HL-60/S4 treated with retinoic acid at 250 ng/mL for 4 days and 3 days (cell line): Measurements from ENCODE around the gene LHX5.

ENCODE experiments used
- in situ Hi-C: fragments of 300-500 bp; cut with MboI; formaldehyde crosslinking; loops from 2 replicates; pipeline ENCODE4 v1.7.0; 2022; ENCODE audit warnings: low sequenced_read_pairs

LHX5 gene

DNA sequence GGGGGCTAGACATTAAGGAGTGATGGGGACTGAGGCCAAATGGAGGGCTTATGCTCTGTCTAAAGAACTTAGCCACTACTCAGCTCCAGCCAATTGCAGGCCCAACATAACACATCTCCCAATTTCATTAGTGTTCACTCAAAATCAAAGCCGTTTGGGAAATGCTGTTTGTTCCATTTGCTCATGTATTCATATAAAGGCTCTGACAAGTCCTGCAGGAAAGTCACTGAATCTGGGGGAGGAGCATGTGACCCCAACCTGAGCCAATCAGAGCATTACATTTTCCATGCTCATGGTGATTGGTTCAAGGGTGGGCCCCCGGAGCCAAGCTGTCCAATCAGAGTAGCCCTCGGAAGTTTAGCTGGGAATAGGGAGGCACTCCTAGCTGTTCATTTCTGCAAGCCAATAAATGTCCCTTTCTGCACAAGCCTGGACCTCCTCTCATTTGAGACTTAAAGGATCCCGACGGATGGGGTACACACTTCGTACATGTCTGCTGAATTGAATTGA, 28.6 kb downstream of the LHX5 start:
- in situ Hi-C loops = loop anchor here (10.0 kb wide), 1 partner anchor 472 kb away; no protein-coding TSS in a partner anchor

DNA sequence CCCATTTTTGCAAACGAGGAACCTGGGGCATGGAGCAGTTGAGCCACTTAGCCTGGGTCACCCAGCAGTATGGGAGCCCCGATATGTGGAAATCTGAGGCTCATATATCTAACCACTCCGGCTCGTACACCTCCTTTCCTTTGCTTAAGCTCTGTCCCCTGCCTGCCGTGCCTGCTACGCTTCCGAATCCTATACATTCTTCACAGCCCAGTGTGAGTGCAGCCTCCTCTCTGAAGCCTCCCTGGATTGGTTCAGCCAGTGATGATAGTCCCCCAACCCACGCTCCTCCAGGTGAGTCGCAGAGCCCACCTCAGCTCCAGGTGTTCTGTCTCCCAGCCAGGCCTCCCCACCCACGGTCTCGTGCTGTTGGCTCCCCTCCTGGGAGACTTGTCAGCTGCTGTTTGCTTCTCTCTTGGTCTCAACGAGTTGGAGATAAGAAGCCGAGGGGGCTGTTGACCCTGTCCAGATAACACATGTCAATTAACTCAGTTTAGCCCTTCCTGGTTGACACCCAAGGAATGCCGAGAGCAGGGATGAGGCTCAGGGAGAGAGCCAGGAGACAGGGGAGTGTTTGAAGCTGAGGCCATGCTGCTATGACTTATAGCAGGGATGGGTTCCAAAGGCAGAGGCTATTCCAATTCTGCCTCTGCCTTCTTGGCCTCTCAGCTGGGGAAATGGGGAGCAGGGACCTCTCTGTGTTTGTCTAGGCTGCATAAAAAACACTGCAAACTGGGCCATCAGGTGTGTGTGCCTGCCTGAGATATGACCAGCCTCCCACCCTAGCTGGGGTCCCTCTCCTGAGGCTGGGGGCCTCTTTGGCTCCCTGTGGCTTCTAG, 30.5 kb downstream of the LHX5 start:
- in situ Hi-C loops = loop anchor here (10.0 kb wide), 1 partner anchor 474 kb away; no protein-coding TSS in a partner anchor

DNA sequence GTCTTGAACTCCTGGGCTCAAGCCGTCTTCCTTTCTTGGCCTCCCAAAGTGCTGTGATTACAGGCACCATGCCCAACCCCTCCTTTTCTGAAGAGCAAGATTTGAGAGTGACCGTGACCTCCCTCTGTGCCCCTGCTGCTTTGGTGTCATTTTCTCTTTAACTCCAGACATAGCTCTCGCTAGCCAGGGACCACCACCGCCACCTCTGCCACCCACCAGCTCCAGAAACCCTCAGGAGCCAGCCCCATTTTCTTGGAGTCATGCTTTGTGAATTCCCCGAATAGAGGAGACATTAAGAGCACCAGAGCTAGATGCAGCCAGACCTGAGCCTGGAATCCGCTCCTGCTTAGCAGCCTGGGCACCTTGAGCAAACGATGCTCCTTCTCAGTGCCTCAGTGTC, 31.3 kb downstream of the LHX5 start:
- in situ Hi-C loops = loop anchor here (10.0 kb wide), 1 partner anchor 474 kb away; no protein-coding TSS in a partner anchor

DNA sequence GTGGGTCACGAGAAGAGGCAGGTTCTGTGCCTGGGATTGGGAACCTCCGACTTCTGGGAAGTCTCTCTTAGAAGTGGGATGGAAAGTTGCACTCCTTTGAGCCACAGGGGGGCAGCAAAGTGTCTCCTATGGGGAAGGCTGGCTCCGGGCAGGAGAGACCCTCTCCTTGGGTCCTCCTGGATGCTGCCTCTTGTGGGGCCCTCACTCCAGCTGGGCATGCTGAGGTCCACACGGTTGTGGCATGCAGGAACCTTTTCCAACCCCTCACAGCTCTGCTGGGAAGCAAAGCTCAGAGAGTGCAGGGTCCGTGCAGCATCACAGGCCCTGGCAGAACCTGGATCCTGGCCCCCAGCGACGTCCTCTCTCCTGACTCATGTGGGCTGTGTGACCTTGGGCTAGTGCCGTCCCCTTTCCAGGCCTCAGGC, 32.1 kb downstream of the LHX5 start:
- in situ Hi-C loops = loop anchor here (10.0 kb wide), 1 partner anchor 475 kb away; no protein-coding TSS in a partner anchor

GRCh38 chr12:113439301-113439597, 32.4 kb downstream of the LHX5 start:
- in situ Hi-C loops = no loop called here

- in situ Hi-C loops = no loop called here
Observed at GRCh38 chr12:113438523-113439300, 33.0 kb downstream of the LHX5 start.

DNA sequence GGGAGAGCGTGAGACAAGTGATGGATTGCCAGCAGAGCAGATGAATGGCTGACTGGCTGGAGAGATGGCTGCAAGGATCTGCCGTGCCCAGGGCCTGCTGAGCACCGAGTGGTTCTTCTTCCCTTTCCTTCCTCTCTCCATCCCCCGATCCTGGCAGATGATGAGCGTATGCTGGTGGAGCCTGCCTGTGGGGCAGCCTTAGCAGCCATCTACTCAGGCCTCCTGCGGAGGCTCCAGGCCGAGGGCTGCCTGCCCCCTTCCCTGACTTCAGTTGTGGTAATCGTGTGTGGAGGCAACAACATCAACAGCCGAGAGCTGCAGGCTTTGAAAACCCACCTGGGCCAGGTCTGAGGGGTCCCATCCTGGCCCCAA, 34.0 kb downstream of the LHX5 start:
- in situ Hi-C loops = no loop called here

- in situ Hi-C loops = no loop called here
Observed at GRCh38 chr12:113436993-113437728, 34.5 kb downstream of the LHX5 start.

DNA sequence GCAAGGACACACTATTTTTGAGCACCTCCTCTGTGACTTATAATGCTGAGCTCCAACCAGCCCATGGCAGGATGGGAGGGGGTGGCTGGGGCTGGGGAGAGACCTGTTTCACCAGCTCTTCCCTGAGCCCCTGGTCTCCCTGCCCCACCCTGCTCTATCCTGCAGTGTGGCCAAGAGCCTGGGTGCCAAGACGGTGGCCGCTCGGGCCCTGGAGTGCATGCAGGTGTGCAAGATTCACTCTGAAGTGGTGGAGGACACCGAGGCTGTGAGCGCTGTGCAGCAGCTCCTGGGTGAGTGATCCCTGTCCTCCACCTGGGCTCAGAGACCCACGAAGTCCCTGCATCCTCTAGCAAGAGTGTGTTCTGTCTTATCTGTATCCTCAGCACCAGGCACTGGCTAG, 35.1 kb downstream of the LHX5 start:
- in situ Hi-C loops = no loop called here

- in situ Hi-C loops = no loop called here
Observed at GRCh38 chr12:113435367-113435766, 36.3 kb downstream of the LHX5 start.

GRCh38 chr12:113432986-113433385, 38.7 kb downstream of the LHX5 start:
- in situ Hi-C loops = no loop called here

- in situ Hi-C loops = loop anchor here (10.0 kb wide), 1 partner anchor 234 kb away; no protein-coding TSS in a partner anchor
Observed at GRCh38 chr12:113428482-113428881, 43.2 kb downstream of the LHX5 start.

GRCh38 chr12:113427882-113428281, 43.8 kb downstream of the LHX5 start:
- in situ Hi-C loops = loop anchor here (10.0 kb wide), 1 partner anchor 233 kb away; no protein-coding TSS in a partner anchor

GRCh38 chr12:113425960-113426453, 45.7 kb downstream of the LHX5 start:
- in situ Hi-C loops = loop anchor here (10.0 kb wide), 1 partner anchor 231 kb away; no protein-coding TSS in a partner anchor

DNA sequence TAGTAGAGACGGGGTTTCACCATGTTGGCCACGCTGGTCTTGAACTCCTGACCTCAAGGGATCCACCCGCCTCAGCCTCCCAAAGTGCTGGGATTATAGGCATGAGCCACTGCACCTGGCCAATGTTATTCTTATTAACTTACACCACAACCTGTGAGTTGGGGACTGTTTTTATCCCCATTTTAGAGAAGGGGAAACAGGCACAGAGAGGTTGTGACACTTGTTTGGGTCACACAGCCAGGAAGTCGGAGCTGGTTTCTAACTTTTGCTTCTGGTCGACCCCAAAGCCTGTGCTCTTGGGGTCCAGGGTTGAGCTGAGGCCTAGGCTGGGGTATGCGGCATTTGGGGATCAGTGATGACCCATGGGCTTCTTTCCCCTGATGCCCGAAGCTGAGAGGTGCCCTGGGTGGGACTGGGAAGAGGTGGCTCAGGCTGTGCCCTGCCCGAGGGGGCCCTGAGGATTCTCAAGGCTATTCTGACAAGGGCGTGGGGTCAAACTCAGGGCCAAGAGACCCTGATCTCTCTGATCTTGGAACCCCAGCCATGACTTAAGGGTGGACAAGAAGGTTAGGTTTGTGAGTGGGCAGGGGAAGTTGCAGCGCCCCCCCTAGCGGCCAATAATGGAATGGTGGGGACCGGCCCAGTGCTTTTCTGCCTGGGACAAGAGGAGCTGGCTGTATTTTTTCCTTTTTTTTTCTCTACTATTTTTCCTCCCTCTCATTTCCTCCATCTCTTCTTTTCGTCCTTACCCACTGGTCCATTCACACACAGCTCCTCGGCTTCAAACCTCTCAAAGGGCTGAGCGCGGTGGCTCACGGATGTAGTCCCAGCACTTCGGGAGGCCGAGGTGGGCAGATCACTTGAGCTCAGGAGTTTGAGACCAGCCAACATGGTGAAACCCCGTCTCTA, 46.5 kb downstream of the LHX5 start:
- in situ Hi-C loops = loop anchor here (10.0 kb wide), 1 partner anchor 230 kb away; no protein-coding TSS in a partner anchor

- in situ Hi-C loops = loop anchor here (10.0 kb wide), 1 partner anchor 230 kb away; no protein-coding TSS in a partner anchor
Observed at GRCh38 chr12:113424456-113424855, 47.2 kb downstream of the LHX5 start.

DNA sequence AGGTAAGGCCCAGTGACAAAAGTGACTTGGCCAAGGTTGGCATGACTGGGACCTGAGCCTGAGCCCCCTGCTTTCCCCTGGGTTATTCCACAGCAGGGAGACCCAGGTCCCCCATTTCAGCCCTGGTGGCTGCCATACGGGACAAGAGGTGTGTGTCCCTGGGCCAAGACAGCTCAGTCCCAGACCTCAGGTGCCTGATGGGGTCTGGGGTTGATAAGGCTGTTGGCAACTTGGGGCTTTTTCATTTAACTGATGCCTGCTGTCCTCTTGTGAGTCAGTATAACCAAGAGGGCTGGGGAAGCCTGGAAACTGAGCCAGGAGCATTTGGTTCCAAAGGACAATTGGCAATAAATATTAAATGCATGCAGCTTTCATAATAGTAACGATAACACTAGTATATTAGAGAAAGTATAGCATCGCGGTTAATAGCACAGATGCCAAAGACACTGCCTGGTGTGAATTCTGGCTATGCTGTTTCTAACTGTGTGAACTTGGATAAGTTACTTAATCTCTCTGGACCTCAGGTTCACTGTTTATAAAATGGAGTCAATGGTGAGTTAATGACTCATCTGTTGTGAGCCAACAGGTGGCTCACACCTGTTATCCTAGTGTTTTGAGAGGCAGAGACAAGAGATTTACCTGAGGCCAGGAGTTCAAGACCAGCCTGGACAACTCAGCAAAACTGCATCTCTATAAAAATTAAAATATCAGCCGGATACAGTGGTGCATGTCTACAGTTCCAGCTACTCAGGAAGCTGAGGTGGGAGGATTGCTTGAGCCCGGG, 48.6 kb downstream of the LHX5 start:
- in situ Hi-C loops = loop anchor here (10.0 kb wide), 1 partner anchor 228 kb away; no protein-coding TSS in a partner anchor

DNA sequence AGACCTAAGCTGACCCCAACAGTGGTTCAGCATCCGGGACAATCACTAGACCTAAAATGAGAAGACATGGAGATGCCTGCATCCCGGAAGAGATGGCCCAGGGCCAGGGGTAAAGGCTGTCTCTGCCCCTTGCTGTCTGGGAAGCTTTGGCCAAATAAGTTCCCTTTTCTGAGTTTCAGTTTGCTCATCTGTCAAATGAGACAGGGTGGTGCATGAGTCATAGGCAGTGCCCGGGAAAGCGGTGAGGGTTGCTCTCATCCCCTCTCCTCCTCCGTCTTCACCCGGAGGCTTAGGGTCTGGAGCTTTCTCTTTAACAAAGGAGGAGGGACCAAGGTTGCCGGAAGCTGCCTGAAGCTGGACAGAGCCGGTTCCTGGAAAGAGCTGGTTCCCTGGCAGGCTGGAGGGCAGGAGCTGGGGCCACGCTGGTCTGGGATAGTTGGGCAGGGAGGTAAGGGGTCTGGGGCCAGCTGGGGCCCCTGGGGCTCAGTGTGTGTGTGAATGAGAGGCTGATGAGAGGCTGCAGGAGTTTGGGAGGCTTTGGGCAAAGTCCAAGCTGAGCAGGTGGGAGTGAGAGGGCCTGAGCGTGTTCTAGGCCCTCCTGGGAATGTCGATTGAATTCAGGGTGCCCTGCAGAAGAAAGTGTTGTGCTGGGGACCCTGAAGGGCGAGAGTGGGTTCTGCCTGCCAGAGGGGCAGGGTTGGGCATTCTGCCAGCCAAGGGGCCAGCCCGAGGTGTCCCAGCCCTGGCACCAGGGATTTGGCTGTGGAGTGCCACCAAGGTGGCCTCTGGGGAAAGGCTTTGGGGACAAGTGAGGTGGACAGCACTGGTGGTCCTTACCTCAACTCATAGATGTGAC, 49.4 kb downstream of the LHX5 start, which contains the start of gene SDSL:
Gene SDSL (plus strand): TSS at position 351 of the 856 bp plus-strand sequence. CDS start 5,603 bp downstream, outside the sequence.
- in situ Hi-C loops = loop anchor here (10.0 kb wide), 1 partner anchor 227 kb away; no protein-coding TSS in a partner anchor
